Stimulated activated CD8-positive, alpha-beta memory T cell treated with anti-CD3 and anti-CD28 coated beads, Interleukin-7, amount 100 ng/mL, for 24 hours (primary cell): ENCODE results near the gene HTR7.

Source experiments
- DNase-seq: peaks from one replicate; pipeline ENCODE4 v3.0.0-alpha.2; 2020; ENCODE audit warnings: low read depth

The HTR7 gene

GRCh38 chr10:90740265-90740664 is 117.6 kb downstream of the HTR7 start:
- no peak for DNase-seq

- DNase-seq = no peak
Observed at GRCh38 chr10:90738885-90739284, 119.0 kb downstream of the HTR7 start.

DNA sequence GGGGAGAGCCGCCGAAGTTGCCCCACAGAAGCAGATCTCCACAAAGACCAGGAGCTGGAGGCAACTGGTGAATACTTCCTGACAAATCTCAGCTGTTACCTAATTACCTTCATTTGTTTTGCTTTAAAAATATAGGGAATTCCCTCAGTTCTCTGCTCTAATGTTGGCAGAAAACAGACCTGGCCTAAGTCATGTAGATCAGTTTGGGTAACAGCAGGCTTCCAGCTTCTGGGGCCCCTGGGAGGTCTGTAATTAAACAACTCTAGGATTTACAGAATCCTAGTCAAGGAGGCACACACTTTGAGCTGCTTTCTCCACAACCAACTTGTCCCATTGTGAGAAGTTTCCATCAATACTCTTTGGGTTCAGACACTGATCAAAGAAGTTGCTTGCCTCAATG is 123.4 kb downstream of the HTR7 start:
- no peak for DNase-seq

DNA sequence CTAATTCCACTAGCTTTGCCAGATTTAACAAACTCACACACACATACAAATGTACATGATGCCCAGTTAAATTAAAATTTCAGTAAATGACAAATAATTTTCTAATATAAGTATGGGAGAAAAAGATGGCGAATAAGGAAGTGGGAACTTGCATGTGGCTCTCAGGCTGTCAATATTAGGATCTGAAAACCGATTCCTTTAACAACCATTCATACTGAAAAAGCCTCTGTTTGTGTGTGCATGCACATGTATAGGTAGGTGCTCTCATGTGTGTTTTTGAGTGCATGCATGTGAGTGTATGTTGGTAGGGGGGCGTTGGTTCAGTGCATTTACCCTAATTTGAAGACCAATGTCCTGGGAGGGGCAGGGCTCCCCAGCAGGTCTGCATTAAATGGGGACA is 125.3 kb downstream of the HTR7 start:
- no peak for DNase-seq

GRCh38 chr10:90723416-90724068 is 134.3 kb downstream of the HTR7 start:
- no peak for DNase-seq

DNA sequence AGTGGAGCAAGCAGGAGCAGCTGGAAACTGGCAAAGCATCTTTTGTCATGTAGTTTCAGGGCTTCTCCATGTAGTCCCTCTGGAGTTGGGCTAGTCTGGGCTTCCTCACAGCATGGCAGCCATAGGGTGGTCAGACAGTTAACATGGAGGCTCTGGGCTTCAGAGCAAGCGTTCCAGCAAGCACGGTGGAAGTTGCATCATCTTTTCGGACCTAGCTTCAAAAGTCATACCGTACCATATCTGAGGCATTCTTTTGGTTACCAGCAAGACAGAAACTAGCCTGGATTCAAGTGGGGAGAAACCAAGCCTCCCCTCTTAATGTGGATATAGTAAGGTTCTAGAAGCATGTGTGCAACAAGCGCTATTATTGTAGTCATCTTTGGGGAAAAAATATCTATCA is 135.0 kb downstream of the HTR7 start:
- no peak for DNase-seq

DNA sequence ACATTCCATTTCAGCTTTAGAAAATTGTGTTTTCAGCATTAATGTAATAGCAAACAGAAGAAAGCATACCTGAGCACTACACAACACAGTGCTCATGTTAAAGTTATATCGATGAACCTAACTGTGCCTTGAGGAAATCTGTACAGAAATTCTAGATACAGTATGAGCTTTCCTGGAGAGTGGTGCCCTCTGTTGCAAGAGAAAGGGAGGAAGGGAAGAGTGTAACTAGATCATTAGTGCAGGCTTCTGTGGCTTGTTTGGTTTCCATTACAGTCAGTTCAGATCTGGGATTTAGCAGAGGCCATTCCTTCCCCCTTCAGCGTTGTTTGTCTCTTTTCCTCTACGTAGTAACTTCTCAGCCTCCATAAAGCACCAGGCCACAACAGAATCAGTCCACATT is 139.7 kb downstream of the HTR7 start:
- no peak for DNase-seq

GRCh38 chr10:90712529-90712928 is 145.3 kb downstream of the HTR7 start:
- no peak for DNase-seq

DNA sequence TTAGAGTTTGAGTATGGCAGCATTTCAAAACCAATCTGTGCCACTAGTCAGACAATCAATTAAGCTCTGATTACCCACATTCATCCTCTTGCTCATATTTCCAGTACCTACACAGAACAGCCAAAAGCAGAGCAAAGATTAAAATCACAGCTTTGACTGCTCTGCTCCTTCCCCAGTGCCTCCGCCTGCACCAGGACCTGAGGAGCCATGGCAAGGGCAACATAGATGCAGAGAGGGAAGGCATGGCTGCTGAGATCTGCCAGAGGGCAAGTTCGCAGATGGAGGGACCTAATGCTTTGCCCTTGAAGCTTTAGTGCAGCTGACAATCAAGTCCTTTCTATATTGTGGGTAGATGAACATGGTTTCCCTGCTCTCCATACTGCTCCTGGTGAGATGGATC is 148.1 kb downstream of the HTR7 start:
- DNase-seq = no peak

GRCh38 chr10:90707657-90708056 is 150.2 kb downstream of the HTR7 start:
- DNase-seq = no peak

- no peak for DNase-seq
Observed at GRCh38 chr10:90701428-90701827, 156.4 kb downstream of the HTR7 start.

GRCh38 chr10:90695915-90696676 is 161.7 kb downstream of the HTR7 start:
- DNase-seq = no peak
